ENCODE measurements around the gene SRD5A3.
A peak's percentile ranks its signal among the peaks of the same experiment; 100 is the strongest.
"Not testable (repeated sequence)": the region's sequence is repeated elsewhere in the genome, so short reads cannot be mapped to it uniquely, and the experiment has no call there.

Gene SRD5A3

GRCh38 chr4:55345054-55345453 lies 988 bp upstream of the SRD5A3 start:
- Histone ChIP-seq H3K4me3 (ENCODE audit: low read depth in 1 of 5, low read length in 5 of 5) (no peak overlapping the region), H3K9ac (ENCODE audit: low read length in 5 of 5) (no peak overlapping the region), H3K9me3 (ENCODE audit: control insufficient read depth in 5 of 5, low read length in 5 of 5) (no peaks in the 10 kb centered on the region), H3K27ac (ENCODE audit: low read depth, low read length) (no peak overlapping the region), H3K36me3 (ENCODE audit: control insufficient read depth in 5 of 5, insufficient read depth in 5 of 5, low read length in 5 of 5) (no peaks in the 10 kb centered on the region), H3K4me1 (ENCODE audit: control insufficient read depth in 5 of 5, insufficient read depth in 5 of 5, low read length in 5 of 5) (peaks cover 2 to 16% (median 13%) of the 10 kb centered on the region in 5 donors), H3K27me3 (ENCODE audit: control insufficient read depth in 5 of 5, insufficient read depth in 4 of 5, low read length in 5 of 5) (no peaks in the 10 kb centered on the region)

DNA sequence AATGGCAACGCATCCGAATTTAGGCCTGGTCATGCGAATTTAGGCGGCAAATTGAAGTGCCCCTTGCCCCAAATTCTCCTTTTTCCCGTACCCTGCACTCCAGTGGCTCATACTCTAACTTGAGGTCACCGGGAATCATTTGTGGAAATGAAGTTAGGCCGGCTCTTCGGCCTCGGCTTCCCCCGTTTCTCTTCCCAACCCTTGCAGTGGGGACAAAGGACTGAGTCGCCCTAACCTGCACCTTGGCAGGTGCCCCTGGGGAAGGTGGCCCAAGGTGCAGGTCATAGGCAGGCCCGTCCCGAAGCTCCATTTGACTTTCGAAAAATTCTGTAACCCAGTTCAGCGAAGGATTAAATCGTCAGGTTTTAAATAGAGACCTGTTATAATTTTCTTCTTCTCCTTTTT lies 811 bp downstream of the SRD5A3 start:
- Histone ChIP-seq H3K27ac (ENCODE audit: low read depth, low read length) (peak overlapping the region; percentile 95), H3K36me3 (ENCODE audit: control insufficient read depth in 5 of 5, insufficient read depth in 5 of 5, low read length in 5 of 5) (peaks cover 0 to 1% (median 0%) of the 10 kb centered on the region in 5 donors), H3K9me3 (ENCODE audit: control insufficient read depth in 5 of 5, low read length in 5 of 5) (no peaks in the 10 kb centered on the region), H3K27me3 (ENCODE audit: control insufficient read depth in 5 of 5, insufficient read depth in 4 of 5, low read length in 5 of 5) (no peaks in the 10 kb centered on the region), H3K4me1 (ENCODE audit: control insufficient read depth in 5 of 5, insufficient read depth in 5 of 5, low read length in 5 of 5) (peaks cover 2 to 22% (median 14%) of the 10 kb centered on the region in 5 donors), H3K4me3 (ENCODE audit: low read depth in 1 of 5, low read length in 5 of 5) (peak overlapping the region; percentile 72 to 80 (median 78)), H3K9ac (ENCODE audit: low read length in 5 of 5) (peak overlapping the region; percentile 67 to 91 (median 87))

DNA sequence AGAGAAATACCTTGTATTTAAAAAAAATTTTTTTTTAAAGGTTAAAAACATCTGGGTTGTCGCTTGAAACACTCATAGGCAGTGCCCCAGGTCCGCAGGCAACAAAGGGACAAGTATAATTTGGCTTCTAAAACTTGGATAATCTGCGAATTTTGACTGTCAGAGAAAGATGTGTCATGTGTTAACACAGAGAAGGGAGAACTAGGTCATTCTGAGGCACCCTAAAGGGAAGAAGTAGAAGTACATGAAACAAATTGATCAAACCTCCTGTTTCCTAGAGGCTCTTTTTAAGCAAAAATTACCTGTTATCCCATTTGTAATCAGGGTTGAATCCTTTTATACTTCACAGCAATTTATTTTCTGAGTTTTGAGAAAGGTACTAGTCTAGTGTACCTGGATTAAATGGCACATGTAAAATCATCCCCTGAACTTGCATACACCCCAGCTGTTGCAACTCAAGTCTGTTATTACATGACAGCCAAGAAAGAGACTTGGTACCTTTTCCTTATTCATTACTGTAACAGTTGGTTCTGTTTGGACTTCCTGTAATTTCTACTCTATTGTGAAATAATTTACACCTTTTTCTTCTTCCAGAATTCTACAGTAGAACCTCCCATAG lies 1.7 kb downstream of the SRD5A3 start:
- H3K4me3 ChIP-seq (ENCODE audit: low read depth in 1 of 5, low read length in 5 of 5), result no peak overlapping the region
- peak overlapping the region; percentile 95 for H3K27ac ChIP-seq (ENCODE audit: low read depth, low read length)

GRCh38 chr4:55348466-55348865 lies 2.4 kb downstream of the SRD5A3 start:
- H3K9ac ChIP-seq (ENCODE audit: low read length in 5 of 5), result no peak overlapping the region
- no peak overlapping the region for H3K4me3 ChIP-seq (ENCODE audit: low read depth in 1 of 5, low read length in 5 of 5)
- H3K4me1 ChIP-seq (ENCODE audit: control insufficient read depth in 5 of 5, insufficient read depth in 5 of 5, low read length in 5 of 5), result peaks cover 2 to 26% (median 14%) of the 10 kb centered on the region in 5 donors
- no peaks in the 10 kb centered on the region for H3K9me3 ChIP-seq (ENCODE audit: control insufficient read depth in 5 of 5, low read length in 5 of 5)
- no peaks in the 10 kb centered on the region for H3K27me3 ChIP-seq (ENCODE audit: control insufficient read depth in 5 of 5, insufficient read depth in 4 of 5, low read length in 5 of 5)
- H3K36me3 ChIP-seq (ENCODE audit: control insufficient read depth in 5 of 5, insufficient read depth in 5 of 5, low read length in 5 of 5), result peaks cover 0 to 3% (median 0%) of the 10 kb centered on the region in 5 donors
- peak overlapping the region; percentile 95 for H3K27ac ChIP-seq (ENCODE audit: low read depth, low read length)

More for the DNA sequence above, 1.7 kb downstream of the SRD5A3 start:
- peaks cover 2 to 26% (median 14%) of the 10 kb centered on the region in 5 donors for H3K4me1 ChIP-seq (ENCODE audit: control insufficient read depth in 5 of 5, insufficient read depth in 5 of 5, low read length in 5 of 5)
- peak overlapping the region in 3 of 5 donors; percentile 41 to 91 (median 87) for H3K9ac ChIP-seq (ENCODE audit: low read length in 5 of 5)
- no peaks in the 10 kb centered on the region for H3K27me3 ChIP-seq (ENCODE audit: control insufficient read depth in 5 of 5, insufficient read depth in 4 of 5, low read length in 5 of 5)
- H3K36me3 ChIP-seq (ENCODE audit: control insufficient read depth in 5 of 5, insufficient read depth in 5 of 5, low read length in 5 of 5), result peaks cover 0 to 3% (median 0%) of the 10 kb centered on the region in 5 donors
- H3K9me3 ChIP-seq (ENCODE audit: control insufficient read depth in 5 of 5, low read length in 5 of 5), result no peaks in the 10 kb centered on the region

DNA sequence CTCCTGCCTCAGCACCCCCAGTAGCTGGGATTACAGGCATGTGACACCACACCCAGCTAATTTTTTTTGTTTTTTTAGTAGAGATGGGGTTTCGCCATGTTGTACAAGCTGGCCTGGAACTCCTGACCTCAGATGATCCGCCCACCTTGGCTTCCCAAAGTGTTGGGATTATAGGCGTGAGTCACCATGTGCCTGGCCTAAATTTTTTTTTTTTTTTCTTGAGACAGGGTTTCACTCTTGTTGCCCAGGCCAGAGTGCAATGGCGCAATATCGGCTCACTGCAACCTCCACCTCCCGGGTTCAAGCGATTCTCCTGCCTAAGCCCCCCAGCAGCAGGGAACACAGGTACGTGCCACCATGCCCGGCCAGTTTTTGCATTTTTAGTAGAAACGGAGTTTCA lies 4.8 kb downstream of the SRD5A3 start:
- not testable (repeated sequence) for H3K36me3 ChIP-seq (ENCODE audit: control insufficient read depth in 5 of 5, insufficient read depth in 5 of 5, low read length in 5 of 5); H3K4me3 ChIP-seq (ENCODE audit: low read depth in 1 of 5, low read length in 5 of 5)
- H3K4me1 ChIP-seq (ENCODE audit: control insufficient read depth in 5 of 5, insufficient read depth in 5 of 5, low read length in 5 of 5), result peaks cover 2 to 24% (median 9%) of the 10 kb centered on the region in 5 donors

GRCh38 chr4:55351824-55352223 lies 5.8 kb downstream of the SRD5A3 start:
- Histone ChIP-seq H3K27ac (ENCODE audit: low read depth, low read length) (peak overlapping the region; percentile 55), H3K4me3 (ENCODE audit: low read depth in 1 of 5, low read length in 5 of 5) (no peak overlapping the region), H3K4me1 (ENCODE audit: control insufficient read depth in 5 of 5, insufficient read depth in 5 of 5, low read length in 5 of 5) (peaks cover 2 to 23% (median 7%) of the 10 kb centered on the region in 5 donors), H3K9ac (ENCODE audit: low read length in 5 of 5) (peak overlapping the region in 1 of 5 donors; percentile 28), H3K9me3 (ENCODE audit: control insufficient read depth in 5 of 5, low read length in 5 of 5) (no peaks in the 10 kb centered on the region), H3K27me3 (ENCODE audit: control insufficient read depth in 5 of 5, insufficient read depth in 4 of 5, low read length in 5 of 5) (no peaks in the 10 kb centered on the region), H3K36me3 (ENCODE audit: control insufficient read depth in 5 of 5, insufficient read depth in 5 of 5, low read length in 5 of 5) (peaks cover 0 to 3% (median 3%) of the 10 kb centered on the region in 5 donors)

More for the DNA sequence above, 4.8 kb downstream of the SRD5A3 start:
- not testable (repeated sequence) for H3K27me3 ChIP-seq (ENCODE audit: control insufficient read depth in 5 of 5, insufficient read depth in 4 of 5, low read length in 5 of 5); H3K9ac ChIP-seq (ENCODE audit: low read length in 5 of 5); H3K27ac ChIP-seq (ENCODE audit: low read depth, low read length); H3K9me3 ChIP-seq (ENCODE audit: control insufficient read depth in 5 of 5, low read length in 5 of 5)

DNA sequence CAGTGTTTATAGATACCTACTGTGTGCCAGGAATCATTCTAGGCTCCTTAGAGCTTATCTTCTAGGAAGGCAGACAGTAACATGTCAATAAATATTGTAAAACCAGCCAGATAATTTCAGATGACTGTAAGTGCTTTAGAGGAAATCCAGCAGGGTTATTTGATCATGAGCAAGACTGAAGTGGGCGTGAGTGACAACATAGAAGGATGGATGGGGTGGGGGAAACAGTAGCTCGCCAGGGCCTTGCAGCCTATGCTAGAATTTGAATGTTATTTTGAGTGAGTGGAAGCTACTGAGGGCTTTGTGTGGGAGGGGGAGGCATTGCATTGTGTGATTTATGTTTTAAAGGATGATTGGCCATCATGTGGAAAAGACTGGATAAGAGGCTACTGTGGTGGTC lies 6.7 kb downstream of the SRD5A3 start:
- Histone ChIP-seq H3K36me3 (ENCODE audit: control insufficient read depth in 5 of 5, insufficient read depth in 5 of 5, low read length in 5 of 5) (peaks cover 0 to 3% (median 3%) of the 10 kb centered on the region in 5 donors), H3K4me1 (ENCODE audit: control insufficient read depth in 5 of 5, insufficient read depth in 5 of 5, low read length in 5 of 5) (peaks cover 0 to 21% (median 5%) of the 10 kb centered on the region in 5 donors), H3K27me3 (ENCODE audit: control insufficient read depth in 5 of 5, insufficient read depth in 4 of 5, low read length in 5 of 5) (no peaks in the 10 kb centered on the region), H3K9me3 (ENCODE audit: control insufficient read depth in 5 of 5, low read length in 5 of 5) (no peaks in the 10 kb centered on the region), H3K9ac (ENCODE audit: low read length in 5 of 5) (no peak overlapping the region), H3K27ac (ENCODE audit: low read depth, low read length) (no peak overlapping the region), H3K4me3 (ENCODE audit: low read depth in 1 of 5, low read length in 5 of 5) (no peak overlapping the region)

DNA sequence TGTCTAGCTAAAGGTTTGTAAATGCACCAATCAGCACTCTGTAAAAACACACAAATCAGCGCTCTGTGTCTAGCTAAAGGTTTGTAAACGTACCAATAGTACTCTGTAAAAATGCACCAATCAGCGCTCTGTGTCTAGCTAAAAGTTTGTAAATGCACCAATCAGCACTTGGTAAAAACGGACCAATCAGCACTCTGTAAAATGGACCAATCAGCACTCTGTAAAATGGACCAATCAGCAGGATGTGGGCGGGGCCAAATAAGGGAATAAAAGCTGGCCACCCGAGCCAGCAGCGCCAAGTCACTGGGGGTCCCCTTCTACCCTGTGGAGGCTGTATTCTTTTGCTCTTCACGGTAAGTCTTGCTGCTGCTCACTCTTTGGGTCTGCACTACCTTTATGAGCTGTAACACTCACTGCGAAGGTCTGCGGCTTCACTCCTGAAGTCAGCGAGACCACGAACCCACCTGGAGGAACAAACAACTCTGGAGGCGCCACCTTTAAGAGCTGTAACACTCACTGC lies 7.2 kb downstream of the SRD5A3 start:
- not testable (repeated sequence) for H3K27ac ChIP-seq (ENCODE audit: low read depth, low read length); H3K27me3 ChIP-seq (ENCODE audit: control insufficient read depth in 5 of 5, insufficient read depth in 4 of 5, low read length in 5 of 5); H3K4me3 ChIP-seq (ENCODE audit: low read depth in 1 of 5, low read length in 5 of 5); H3K9me3 ChIP-seq (ENCODE audit: control insufficient read depth in 5 of 5, low read length in 5 of 5); H3K36me3 ChIP-seq (ENCODE audit: control insufficient read depth in 5 of 5, insufficient read depth in 5 of 5, low read length in 5 of 5); H3K9ac ChIP-seq (ENCODE audit: low read length in 5 of 5)
- peaks cover 2 to 21% (median 5%) of the 10 kb centered on the region in 5 donors for H3K4me1 ChIP-seq (ENCODE audit: control insufficient read depth in 5 of 5, insufficient read depth in 5 of 5, low read length in 5 of 5)

DNA sequence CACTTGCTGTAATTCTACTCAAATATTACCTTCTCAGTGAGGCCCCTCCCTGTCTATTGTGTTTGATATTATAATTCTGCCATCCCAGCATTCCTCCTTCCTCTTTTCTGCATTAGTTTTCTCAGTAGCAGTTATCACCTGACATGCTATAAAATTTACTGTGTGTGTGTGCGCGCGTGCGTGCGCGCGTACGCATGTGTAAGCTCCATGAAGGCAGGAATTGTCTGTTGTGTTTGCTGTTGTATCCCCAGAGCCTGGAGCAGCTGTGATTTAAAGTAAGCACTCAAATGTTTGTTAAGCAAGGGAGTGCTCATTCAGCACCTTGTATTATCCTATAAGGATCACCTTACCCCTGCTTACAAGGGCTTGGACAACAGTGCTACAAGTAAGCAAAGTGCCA lies 8.6 kb downstream of the SRD5A3 start:
- no peaks in the 10 kb centered on the region for H3K27me3 ChIP-seq (ENCODE audit: control insufficient read depth in 5 of 5, insufficient read depth in 4 of 5, low read length in 5 of 5)
- peaks cover 0 to 3% (median 3%) of the 10 kb centered on the region in 5 donors for H3K36me3 ChIP-seq (ENCODE audit: control insufficient read depth in 5 of 5, insufficient read depth in 5 of 5, low read length in 5 of 5)
- peaks cover 3 to 34% (median 18%) of the 10 kb centered on the region in 5 donors for H3K4me1 ChIP-seq (ENCODE audit: control insufficient read depth in 5 of 5, insufficient read depth in 5 of 5, low read length in 5 of 5)
- H3K4me3 ChIP-seq (ENCODE audit: low read depth in 1 of 5, low read length in 5 of 5), result no peak overlapping the region
- no peak overlapping the region for H3K27ac ChIP-seq (ENCODE audit: low read depth, low read length)
- no peaks in the 10 kb centered on the region for H3K9me3 ChIP-seq (ENCODE audit: control insufficient read depth in 5 of 5, low read length in 5 of 5)
- H3K9ac ChIP-seq (ENCODE audit: low read length in 5 of 5), result no peak overlapping the region

DNA sequence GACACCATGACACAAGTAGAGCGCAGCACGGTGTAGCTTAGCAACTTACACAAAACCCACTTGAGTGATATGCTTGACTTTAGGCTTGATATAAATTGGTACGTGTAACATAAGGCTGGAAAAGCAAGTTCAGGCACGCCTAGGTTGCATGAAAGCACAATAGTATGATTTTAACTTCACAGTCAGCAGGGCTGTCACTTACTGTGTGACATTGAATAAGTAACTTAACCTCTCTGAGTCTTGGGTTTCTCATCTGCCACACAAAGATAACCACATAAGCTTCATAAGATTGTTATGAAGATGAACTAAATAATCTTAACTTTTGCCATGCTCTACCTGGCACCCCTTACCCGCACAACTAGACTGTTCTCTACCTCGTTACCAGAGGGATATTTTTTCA lies 9.5 kb downstream of the SRD5A3 start:
- H3K9me3 ChIP-seq (ENCODE audit: control insufficient read depth in 5 of 5, low read length in 5 of 5), result no peaks in the 10 kb centered on the region
- H3K9ac ChIP-seq (ENCODE audit: low read length in 5 of 5), result no peak overlapping the region
- peaks cover 3 to 35% (median 19%) of the 10 kb centered on the region in 5 donors for H3K4me1 ChIP-seq (ENCODE audit: control insufficient read depth in 5 of 5, insufficient read depth in 5 of 5, low read length in 5 of 5)
- no peak overlapping the region for H3K4me3 ChIP-seq (ENCODE audit: low read depth in 1 of 5, low read length in 5 of 5)
- no peaks in the 10 kb centered on the region for H3K27me3 ChIP-seq (ENCODE audit: control insufficient read depth in 5 of 5, insufficient read depth in 4 of 5, low read length in 5 of 5)
- no peak overlapping the region for H3K27ac ChIP-seq (ENCODE audit: low read depth, low read length)
- H3K36me3 ChIP-seq (ENCODE audit: control insufficient read depth in 5 of 5, insufficient read depth in 5 of 5, low read length in 5 of 5), result peaks cover 0 to 3% (median 3%) of the 10 kb centered on the region in 5 donors

Measured in subcutaneous abdominal adipose tissue (tissue), 5 donors.